ENCODE measurements around the gene PRR35.

Gene PRR35

DNA sequence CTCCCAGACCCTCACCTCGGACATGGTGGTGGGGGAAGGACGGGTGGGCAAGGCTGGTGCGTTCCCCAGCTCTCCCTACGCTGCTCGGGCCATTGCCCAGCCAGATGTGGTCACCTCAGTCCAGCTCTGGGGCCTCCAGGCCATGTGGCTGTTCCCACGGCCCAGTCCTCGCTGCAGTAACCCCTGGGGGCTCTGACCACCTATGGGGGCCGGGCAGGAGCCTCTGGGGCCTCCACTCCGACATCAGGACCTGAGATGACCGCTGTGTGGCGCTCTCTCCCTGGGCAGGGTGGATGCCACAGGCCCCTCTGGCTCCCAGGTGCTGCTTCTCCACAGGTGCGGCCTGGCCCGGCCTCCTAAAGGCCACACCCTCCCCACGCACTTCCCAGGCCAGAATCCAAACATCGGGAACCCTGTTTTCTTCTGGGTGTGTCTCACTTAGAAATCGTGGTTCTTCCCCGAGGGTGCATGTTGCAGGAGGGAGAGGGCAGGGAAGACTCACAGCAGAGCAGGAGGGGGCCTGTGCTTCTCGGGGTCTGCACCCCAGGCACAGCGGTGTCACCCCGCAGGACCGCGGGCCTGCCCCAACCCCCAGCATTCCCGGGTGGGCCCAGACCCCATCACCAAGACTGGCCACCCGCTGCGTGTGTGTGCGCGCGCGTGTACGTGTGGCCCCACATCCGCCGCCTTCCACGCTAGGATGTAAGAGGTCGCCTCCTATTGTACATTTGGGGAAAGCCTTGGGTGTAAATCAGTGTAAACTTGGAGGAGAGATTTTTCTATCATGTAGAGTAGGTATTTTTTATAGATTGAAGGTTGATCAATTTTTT, 38.6 kb upstream of the PRR35 start:
- H3K4me1 ChIP-seq (ENCODE audit: control insufficient read depth in 1 of 2, insufficient read depth in 2 of 2, low read length in 2 of 2), result peaks cover 17 to 27% of the 10 kb centered on the region in 2 donors
- H3K27me3 ChIP-seq (ENCODE audit: control insufficient read depth in 1 of 2, insufficient read depth in 2 of 2, low read length in 2 of 2), result no peaks in the 10 kb centered on the region
- no peak overlapping the region for H3K27ac ChIP-seq (ENCODE audit: low read depth, low read length)
- H3K9ac ChIP-seq (ENCODE audit: low read depth in 1 of 2, low read length in 2 of 2), result no peak overlapping the region
- H3K9me3 ChIP-seq (ENCODE audit: control insufficient read depth in 1 of 2, low read length in 2 of 2), result no peaks in the 10 kb centered on the region
- no peak overlapping the region for H3K4me3 ChIP-seq (ENCODE audit: low read depth in 1 of 2, low read length in 2 of 2)
- peaks cover 9 to 30% of the 10 kb centered on the region in 2 donors for H3K36me3 ChIP-seq (ENCODE audit: control insufficient read depth in 1 of 2, insufficient read depth in 2 of 2, low read length in 2 of 2)

DNA sequence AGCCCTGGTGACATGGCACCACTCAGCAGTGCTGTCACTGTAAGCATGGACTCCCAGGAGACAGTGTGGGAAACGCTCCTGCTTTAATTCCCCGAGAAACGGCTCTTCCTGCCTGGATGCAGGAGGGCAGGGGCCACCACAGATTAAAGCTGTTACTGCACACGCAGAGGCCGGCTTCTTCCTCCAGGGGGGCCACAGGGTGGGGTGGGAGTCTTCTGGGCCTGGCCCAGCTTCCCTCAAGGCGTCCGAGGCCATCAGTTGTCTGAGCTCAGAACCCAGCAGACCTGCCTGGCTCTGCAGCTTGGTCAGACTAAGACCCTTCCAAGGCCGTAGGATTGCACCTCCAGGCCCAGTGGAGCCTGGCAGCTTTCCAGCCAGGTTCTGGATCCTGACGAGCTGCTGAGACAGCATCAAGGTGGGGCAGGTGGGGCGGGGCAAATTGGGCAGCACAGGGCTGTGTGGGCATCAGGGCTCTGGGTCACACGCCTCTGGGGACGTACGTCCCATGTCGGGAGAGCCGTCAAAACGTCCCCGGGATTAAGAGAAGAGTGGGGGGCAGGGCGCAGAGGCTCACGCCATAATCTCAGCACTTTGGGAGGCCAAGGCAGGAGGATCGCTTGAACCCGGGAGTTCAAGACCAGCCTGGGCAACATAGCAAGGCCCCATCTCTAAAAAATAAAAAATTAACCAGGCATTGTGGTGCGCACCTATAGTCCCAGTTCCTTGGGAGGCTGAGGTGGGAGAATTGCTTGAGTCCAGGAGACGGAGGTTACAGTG, 37.7 kb upstream of the PRR35 start:
- no peaks in the 10 kb centered on the region for H3K9me3 ChIP-seq (ENCODE audit: control insufficient read depth in 1 of 2, low read length in 2 of 2)
- no peaks in the 10 kb centered on the region for H3K27me3 ChIP-seq (ENCODE audit: control insufficient read depth in 1 of 2, insufficient read depth in 2 of 2, low read length in 2 of 2)
- H3K4me1 ChIP-seq (ENCODE audit: control insufficient read depth in 1 of 2, insufficient read depth in 2 of 2, low read length in 2 of 2), result peaks cover 18 to 30% of the 10 kb centered on the region in 2 donors
- H3K9ac ChIP-seq (ENCODE audit: low read depth in 1 of 2, low read length in 2 of 2), result no peak overlapping the region
- H3K27ac ChIP-seq (ENCODE audit: low read depth, low read length), result no peak overlapping the region
- H3K4me3 ChIP-seq (ENCODE audit: low read depth in 1 of 2, low read length in 2 of 2), result no peak overlapping the region
- H3K36me3 ChIP-seq (ENCODE audit: control insufficient read depth in 1 of 2, insufficient read depth in 2 of 2, low read length in 2 of 2), result peaks cover 9 to 27% of the 10 kb centered on the region in 2 donors

DNA sequence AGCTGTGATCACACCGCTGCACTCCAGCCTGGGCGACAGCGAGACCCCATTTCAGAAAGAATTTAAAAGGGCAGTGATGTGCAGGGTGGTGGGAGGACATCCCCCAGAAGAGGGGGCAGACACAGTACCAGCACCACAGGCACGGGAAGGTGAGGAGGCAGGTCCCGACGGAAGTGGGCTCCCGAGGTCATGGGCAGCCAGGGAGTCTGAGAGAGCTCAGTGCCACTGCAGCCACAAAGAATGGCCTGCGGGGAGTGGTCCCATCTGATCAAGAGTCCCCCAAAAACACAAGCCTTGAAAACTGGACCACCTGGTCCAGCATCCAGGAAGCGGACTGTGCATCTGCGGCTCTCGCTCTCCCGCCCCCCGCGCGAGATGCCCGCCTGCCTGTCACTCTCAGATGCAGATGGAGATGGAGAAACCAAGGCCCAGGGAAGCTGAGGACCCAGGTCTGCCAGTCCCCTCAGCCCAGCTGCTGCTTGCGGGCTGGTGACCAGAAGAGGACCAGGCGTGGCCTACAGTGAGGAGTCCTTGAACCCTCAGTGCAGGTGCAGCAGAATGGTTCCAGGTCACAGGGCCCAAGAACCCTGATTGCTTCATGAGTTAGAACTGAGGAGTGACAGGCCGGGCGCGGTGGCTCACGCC, 37.0 kb upstream of the PRR35 start:
- no peak overlapping the region for H3K4me3 ChIP-seq (ENCODE audit: low read depth in 1 of 2, low read length in 2 of 2)
- H3K27ac ChIP-seq (ENCODE audit: low read depth, low read length), result no peak overlapping the region
- peaks cover 18 to 30% of the 10 kb centered on the region in 2 donors for H3K4me1 ChIP-seq (ENCODE audit: control insufficient read depth in 1 of 2, insufficient read depth in 2 of 2, low read length in 2 of 2)
- H3K36me3 ChIP-seq (ENCODE audit: control insufficient read depth in 1 of 2, insufficient read depth in 2 of 2, low read length in 2 of 2), result peaks cover 9 to 26% of the 10 kb centered on the region in 2 donors
- no peak overlapping the region for H3K9ac ChIP-seq (ENCODE audit: low read depth in 1 of 2, low read length in 2 of 2)
- H3K27me3 ChIP-seq (ENCODE audit: control insufficient read depth in 1 of 2, insufficient read depth in 2 of 2, low read length in 2 of 2), result no peaks in the 10 kb centered on the region
- no peaks in the 10 kb centered on the region for H3K9me3 ChIP-seq (ENCODE audit: control insufficient read depth in 1 of 2, low read length in 2 of 2)

DNA sequence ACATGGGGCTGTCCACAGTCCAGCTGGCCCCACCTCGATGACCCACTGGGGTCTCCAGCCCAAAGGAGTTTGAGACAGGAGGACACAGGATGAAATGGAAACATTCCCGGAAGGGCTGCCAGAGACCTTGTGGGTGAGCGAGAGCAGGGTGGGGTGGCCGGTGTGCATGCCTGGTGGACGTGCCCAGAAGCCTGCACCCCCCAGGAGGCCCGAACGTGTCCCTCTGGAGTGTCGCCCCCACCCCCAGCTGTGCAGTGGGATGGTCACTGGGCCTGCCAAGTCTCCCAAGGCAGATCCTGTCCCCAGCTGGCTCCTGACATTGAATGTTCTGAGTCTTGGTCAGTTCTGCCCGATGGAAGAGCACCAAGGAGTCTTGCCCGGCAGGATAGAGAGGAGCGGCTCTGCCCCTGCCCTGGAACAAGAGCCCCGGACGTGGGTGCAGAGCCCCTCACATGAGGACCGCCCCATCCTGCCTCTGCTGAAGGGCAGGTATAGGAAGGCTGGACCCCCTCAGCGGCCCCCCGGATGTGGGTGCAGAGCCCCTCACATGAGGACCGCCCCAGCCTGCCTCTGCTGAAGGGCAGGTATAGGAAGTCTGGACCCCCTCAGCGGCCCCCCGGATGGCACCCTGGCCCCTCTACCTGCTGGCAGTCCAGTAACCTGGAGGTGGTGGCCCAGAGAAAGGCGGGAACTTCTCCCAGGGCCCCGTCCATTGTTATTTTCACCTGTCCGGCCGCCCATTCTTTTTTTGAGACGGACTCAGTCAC, 35.7 kb upstream of the PRR35 start:
- Histone ChIP-seq H3K9me3 (ENCODE audit: control insufficient read depth in 1 of 2, low read length in 2 of 2) (no peaks in the 10 kb centered on the region), H3K36me3 (ENCODE audit: control insufficient read depth in 1 of 2, insufficient read depth in 2 of 2, low read length in 2 of 2) (peaks cover 11 to 18% of the 10 kb centered on the region in 2 donors), H3K4me1 (ENCODE audit: control insufficient read depth in 1 of 2, insufficient read depth in 2 of 2, low read length in 2 of 2) (peaks cover 26 to 41% of the 10 kb centered on the region in 2 donors)

DNA sequence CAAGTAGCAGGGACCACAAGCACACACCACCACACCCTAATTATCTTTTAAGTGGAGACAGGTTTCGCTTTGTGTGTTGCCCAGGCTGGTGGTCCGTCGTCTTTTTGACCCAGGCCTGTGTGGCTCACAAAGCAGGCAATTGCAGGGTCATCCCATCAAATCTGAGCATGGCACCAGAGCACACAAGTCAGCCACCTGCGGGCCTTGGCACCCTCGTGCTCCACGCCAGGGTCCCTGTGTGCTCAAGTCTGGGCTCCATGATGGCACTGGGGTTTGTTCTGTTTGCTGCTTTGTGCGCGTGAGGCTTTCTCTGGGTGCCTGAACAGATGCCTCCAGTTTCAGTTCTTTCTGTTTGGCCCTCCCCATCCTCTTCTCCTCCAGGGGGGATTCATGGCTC, 35.1 kb upstream of the PRR35 start:
- peak overlapping the region; percentile 1 for H3K27ac ChIP-seq (ENCODE audit: low read depth, low read length)
- H3K4me1 ChIP-seq (ENCODE audit: control insufficient read depth in 1 of 2, insufficient read depth in 2 of 2, low read length in 2 of 2), result peaks cover 32 to 48% of the 10 kb centered on the region in 2 donors
- peaks cover 12 to 15% of the 10 kb centered on the region in 2 donors for H3K36me3 ChIP-seq (ENCODE audit: control insufficient read depth in 1 of 2, insufficient read depth in 2 of 2, low read length in 2 of 2)
- no peaks in the 10 kb centered on the region for H3K9me3 ChIP-seq (ENCODE audit: control insufficient read depth in 1 of 2, low read length in 2 of 2)
- H3K4me3 ChIP-seq (ENCODE audit: low read depth in 1 of 2, low read length in 2 of 2), result no peak overlapping the region
- H3K27me3 ChIP-seq (ENCODE audit: control insufficient read depth in 1 of 2, insufficient read depth in 2 of 2, low read length in 2 of 2), result no peaks in the 10 kb centered on the region
- H3K9ac ChIP-seq (ENCODE audit: low read depth in 1 of 2, low read length in 2 of 2), result no peak overlapping the region

More for the DNA sequence above, 35.7 kb upstream of the PRR35 start:
- Histone ChIP-seq H3K4me3 (ENCODE audit: low read depth in 1 of 2, low read length in 2 of 2) (no peak overlapping the region), H3K27me3 (ENCODE audit: control insufficient read depth in 1 of 2, insufficient read depth in 2 of 2, low read length in 2 of 2) (no peaks in the 10 kb centered on the region), H3K9ac (ENCODE audit: low read depth in 1 of 2, low read length in 2 of 2) (no peak overlapping the region), H3K27ac (ENCODE audit: low read depth, low read length) (no peak overlapping the region)

DNA sequence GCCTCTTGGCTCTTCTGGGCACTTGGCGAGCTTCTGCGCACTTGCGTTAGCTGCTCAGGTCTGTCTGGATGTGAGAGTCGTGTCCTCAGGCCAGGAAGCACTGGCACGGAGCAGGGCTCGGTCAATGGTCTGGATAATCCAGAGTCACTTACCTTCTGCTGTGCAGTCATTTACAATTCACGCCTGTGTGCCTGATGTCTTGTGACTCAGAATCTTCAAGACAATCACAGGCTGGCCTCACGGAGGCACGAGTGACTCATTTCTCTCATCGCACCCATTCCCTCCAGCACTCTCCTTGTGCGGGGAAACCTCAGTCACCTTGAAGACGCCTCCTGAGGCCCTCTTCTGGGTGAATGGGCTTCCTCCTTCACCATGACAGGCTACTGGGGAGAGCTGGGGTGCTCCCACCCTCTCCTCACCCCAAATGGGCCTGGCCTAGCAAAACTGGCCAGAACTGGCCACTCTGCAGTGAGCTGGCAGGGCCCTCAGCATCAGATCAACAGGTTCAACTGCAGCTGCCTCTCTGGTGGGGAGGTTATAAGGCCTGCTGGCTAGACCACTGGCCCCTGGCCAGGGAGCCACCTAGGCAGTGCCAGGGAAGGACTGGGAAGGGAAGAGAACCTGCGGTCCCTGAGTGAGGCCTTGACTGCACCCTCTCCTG, 34.5 kb upstream of the PRR35 start:
- Histone ChIP-seq H3K36me3 (ENCODE audit: control insufficient read depth in 1 of 2, insufficient read depth in 2 of 2, low read length in 2 of 2) (peaks cover 6 to 10% of the 10 kb centered on the region in 2 donors), H3K4me1 (ENCODE audit: control insufficient read depth in 1 of 2, insufficient read depth in 2 of 2, low read length in 2 of 2) (peaks cover 38 to 53% of the 10 kb centered on the region in 2 donors), H3K4me3 (ENCODE audit: low read depth in 1 of 2, low read length in 2 of 2) (peak overlapping the region; percentile 75 to 79), H3K9me3 (ENCODE audit: control insufficient read depth in 1 of 2, low read length in 2 of 2) (no peaks in the 10 kb centered on the region), H3K27me3 (ENCODE audit: control insufficient read depth in 1 of 2, insufficient read depth in 2 of 2, low read length in 2 of 2) (no peaks in the 10 kb centered on the region), H3K9ac (ENCODE audit: low read depth in 1 of 2, low read length in 2 of 2) (peak overlapping the region; percentile 69 to 87), H3K27ac (ENCODE audit: low read depth, low read length) (peak overlapping the region; percentile 1)

DNA sequence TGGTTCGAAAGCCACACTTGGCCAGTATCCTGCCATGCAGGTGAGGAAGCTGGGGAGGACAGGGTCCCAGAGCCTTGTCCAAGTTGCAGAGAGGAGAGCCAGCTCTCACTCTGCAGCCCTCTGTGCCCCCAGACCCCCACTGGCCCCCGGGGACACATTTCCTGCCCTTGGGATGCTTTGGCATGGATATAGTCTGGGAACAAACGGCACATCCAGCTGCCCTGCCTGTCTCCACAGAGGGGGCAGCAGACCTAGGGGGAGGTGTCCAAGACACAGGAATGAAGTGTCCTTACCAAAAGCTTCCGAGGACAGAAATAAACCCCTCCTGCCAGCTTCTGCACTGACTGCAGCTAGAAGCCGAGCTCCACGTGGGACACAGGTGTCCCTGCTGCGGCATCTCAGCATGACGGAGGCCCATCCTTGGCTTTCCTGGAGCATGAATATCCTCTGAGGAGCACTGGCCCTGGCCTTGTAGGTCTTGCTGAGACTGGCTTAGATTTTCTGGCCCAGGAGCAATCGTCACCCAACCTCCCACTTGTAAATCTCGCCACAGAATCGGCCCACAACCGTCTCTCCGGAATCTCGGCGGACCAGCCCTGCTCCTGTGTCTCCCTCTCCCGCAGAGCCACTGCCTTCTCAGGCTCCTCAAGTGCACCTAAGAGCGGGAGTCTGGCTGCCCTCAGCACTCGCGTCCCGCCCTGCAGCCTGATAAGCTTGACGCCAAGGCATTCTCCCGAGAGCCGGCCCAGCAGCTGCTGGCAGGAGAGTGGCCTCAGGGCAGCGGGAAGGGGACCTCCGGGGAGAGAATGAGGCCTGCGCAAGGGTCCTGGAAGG, 33.8 kb upstream of the PRR35 start:
- H3K36me3 ChIP-seq (ENCODE audit: control insufficient read depth in 1 of 2, insufficient read depth in 2 of 2, low read length in 2 of 2), result peaks cover 0 to 5% of the 10 kb centered on the region in 2 donors

DNA sequence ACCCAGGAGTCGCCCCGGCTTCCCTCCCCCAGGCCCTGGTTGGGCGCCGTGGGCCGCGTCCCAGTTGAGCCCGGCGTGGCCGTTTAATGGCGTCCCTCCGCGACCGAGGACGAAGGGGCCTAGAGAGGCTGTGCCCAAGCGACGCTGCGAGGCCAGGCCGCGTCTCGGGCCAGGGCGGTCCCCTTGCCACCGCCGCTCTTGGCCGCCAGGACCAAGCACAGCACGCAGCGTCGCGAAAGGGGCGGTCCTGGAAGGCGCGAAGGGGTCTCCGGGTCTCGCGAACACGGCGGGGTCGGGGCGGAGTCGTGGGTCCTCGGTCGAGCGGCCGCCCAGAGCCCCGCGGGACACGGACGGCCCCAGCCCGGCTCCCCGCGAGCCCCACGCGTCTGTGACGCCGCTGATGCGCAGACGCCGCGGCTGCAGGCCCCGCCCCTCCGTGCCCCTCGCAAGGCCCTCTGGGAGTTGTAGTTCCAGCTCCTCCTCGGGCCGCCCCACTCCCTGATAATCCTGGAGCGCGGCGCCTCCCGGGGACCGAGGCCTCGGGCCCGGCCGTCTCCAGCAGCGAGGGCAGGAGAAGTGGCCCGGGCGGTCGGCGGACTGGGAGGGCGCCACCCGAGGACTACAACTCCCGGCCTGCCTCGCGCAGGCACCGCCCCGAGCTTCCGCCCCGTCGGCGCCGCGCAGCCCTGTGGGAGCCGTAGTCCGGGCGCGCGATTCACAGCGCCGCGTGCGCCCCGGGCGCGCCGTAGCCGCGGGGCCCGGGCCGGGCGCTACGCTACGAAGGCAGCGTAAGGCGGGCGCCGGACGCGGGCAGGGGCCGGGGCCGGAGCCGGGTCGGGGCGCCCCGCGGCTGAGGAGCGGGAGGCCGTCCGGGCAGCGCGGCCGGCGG, 32.9 kb upstream of the PRR35 start, which contains the start of gene CAPN15:
TSS of gene CAPN15 (plus strand) at position 698 of the 889 bp plus-strand sequence. CDS start 19,127 bp downstream, outside the sequence.
- Histone ChIP-seq H3K4me3 (ENCODE audit: low read depth in 1 of 2, low read length in 2 of 2) (peak within 1 kb of the TSS; percentile 83 to 84), H3K27me3 (ENCODE audit: control insufficient read depth in 1 of 2, insufficient read depth in 2 of 2, low read length in 2 of 2) (no peaks in the 10 kb centered on the region), H3K4me1 (ENCODE audit: control insufficient read depth in 1 of 2, insufficient read depth in 2 of 2, low read length in 2 of 2) (peaks cover 41 to 51% of the 10 kb centered on the region in 2 donors), H3K27ac (ENCODE audit: low read depth, low read length) (peak within 1 kb of the TSS; percentile 98), H3K9ac (ENCODE audit: low read depth in 1 of 2, low read length in 2 of 2) (peak within 1 kb of the TSS; percentile 87 to 94), H3K36me3 (ENCODE audit: control insufficient read depth in 1 of 2, insufficient read depth in 2 of 2, low read length in 2 of 2) (peaks cover 0 to 5% of the 10 kb centered on the region in 2 donors), H3K9me3 (ENCODE audit: control insufficient read depth in 1 of 2, low read length in 2 of 2) (no peaks in the 10 kb centered on the region)

More for the DNA sequence above, 33.8 kb upstream of the PRR35 start:
- H3K27ac ChIP-seq (ENCODE audit: low read depth, low read length), result peak overlapping the region; percentile 98
- no peaks in the 10 kb centered on the region for H3K27me3 ChIP-seq (ENCODE audit: control insufficient read depth in 1 of 2, insufficient read depth in 2 of 2, low read length in 2 of 2)
- peaks cover 41 to 51% of the 10 kb centered on the region in 2 donors for H3K4me1 ChIP-seq (ENCODE audit: control insufficient read depth in 1 of 2, insufficient read depth in 2 of 2, low read length in 2 of 2)
- no peaks in the 10 kb centered on the region for H3K9me3 ChIP-seq (ENCODE audit: control insufficient read depth in 1 of 2, low read length in 2 of 2)
- H3K4me3 ChIP-seq (ENCODE audit: low read depth in 1 of 2, low read length in 2 of 2), result peak overlapping the region; percentile 75 to 79
- peak overlapping the region; percentile 69 to 87 for H3K9ac ChIP-seq (ENCODE audit: low read depth in 1 of 2, low read length in 2 of 2)
